Tibial artery (tissue), 4 donors: ENCODE measurements around the gene PI4KB.
A peak's percentile ranks its signal among the peaks of the same experiment; 100 is the strongest.

Source experiments
- DNase-seq, 2 donors: peaks; one replicate each; pipeline ENCODE4 v3.0.0-alpha.2; 2019
- H3K27ac ChIP-seq, 2 donors: fragments of 200-600 bp; sonication (generic) in 1 of 2; 1 replicate in 1 of 2; 2 replicates in 1 of 2; pipeline ENCODE4 v1.5.1; 2018 to 2019; ENCODE audit warnings: mild to moderate bottlenecking in 1 of 2
- H3K27me3 ChIP-seq, 2 donors: fragments of 200-600 bp; sonication (generic) in 1 of 2; one replicate each; pipeline versions ENCODE4 v1.5.1 to v1.6.0; 2016 to 2019
- H3K36me3 ChIP-seq, 3 donors: fragments of 200-600 bp; sonication (generic) in 2 of 3; one replicate each; pipeline ENCODE4 v1.5.1; 2016 to 2019; ENCODE audit warnings: mild to moderate bottlenecking in 2 of 3
- H3K4me1 ChIP-seq, 4 donors: fragments of 200-600 bp; sonication (generic) in 2 of 4; 1 replicate in 3 of 4; 2 replicates in 1 of 4; pipeline ENCODE4 v1.5.1; 2016 to 2019
- H3K4me3 ChIP-seq, 2 donors: fragments of 200-600 bp; sonication (generic) in 1 of 2; 1 replicate in 1 of 2; 2 replicates in 1 of 2; pipeline ENCODE4 v1.5.1; 2018 to 2019; ENCODE audit warnings: mild to moderate bottlenecking in 2 of 2
- H3K9me3 ChIP-seq, 3 donors: fragments of 200-600 bp; sonication (generic) in 1 of 3; one replicate each; pipeline ENCODE4 v1.5.1; 2016 to 2019
- CTCF ChIP-seq, 2 experiments: fragments of 200-600 bp in 1 of 2; fragments of 450-650 bp in 1 of 2; IDR thresholded peaks; one replicate each; pipeline ENCODE4 v1.5.1; 2017 to 2019; ENCODE audit warnings: antibody characterized with exemption in 2 of 2, mild to moderate bottlenecking in 1 of 2, moderate library complexity in 1 of 2
- intact Hi-C: fragments of 100-400 bp; cut with DNase I; formaldehyde crosslinking; loops from one replicate; pipeline ENCODE4 v1.15.0; 2023; ENCODE audit warnings: low total_unique reads

Gene PI4KB

GRCh38 chr1:151370211-151370911, 43.1 kb upstream of the PI4KB start:
- no peak for TF ChIP-seq CTCF (IDR thresholded peaks at IDR 0.05)
- Histone ChIP-seq H3K36me3 (peaks cover 11 to 29% (median 23%) of the 10 kb centered on the region in 3 donors), H3K4me3 (peak overlapping the region in 1 of 2 donors; percentile 58), H3K27ac (peak overlapping the region; percentile 71 to 88), H3K27me3 (no peaks in the 10 kb centered on the region), H3K9me3 (no peaks in the 10 kb centered on the region), H3K4me1 (peaks cover 0 to 60% (median 44%) of the 10 kb centered on the region in 4 donors)
- DNase-seq, result peak in 1 of 2 donors; percentile 36
- intact Hi-C loops, result no loop called here

GRCh38 chr1:151369621-151370048, 42.4 kb upstream of the PI4KB start:
- intact Hi-C loops, result no loop called here
- peak overlapping the region; percentile 71 to 88 for H3K27ac ChIP-seq
- no peak for TF ChIP-seq CTCF (IDR thresholded peaks at IDR 0.05)
- no peaks in the 10 kb centered on the region for H3K9me3 ChIP-seq
- H3K27me3 ChIP-seq, result no peaks in the 10 kb centered on the region
- H3K36me3 ChIP-seq, result peaks cover 18 to 36% (median 31%) of the 10 kb centered on the region in 3 donors
- no peak overlapping the region for H3K4me3 ChIP-seq
- H3K4me1 ChIP-seq, result peaks cover 0 to 60% (median 44%) of the 10 kb centered on the region in 4 donors
- DNase-seq, result no peak

GRCh38 chr1:151369302-151369610, 42.0 kb upstream of the PI4KB start:
- intact Hi-C loops, result no loop called here
- H3K36me3 ChIP-seq, result peaks cover 22 to 40% (median 34%) of the 10 kb centered on the region in 3 donors
- H3K4me3 ChIP-seq, result no peak overlapping the region
- H3K27me3 ChIP-seq, result no peaks in the 10 kb centered on the region
- H3K9me3 ChIP-seq, result no peaks in the 10 kb centered on the region
- TF ChIP-seq CTCF (IDR thresholded peaks at IDR 0.05), result no peak
- no peak for DNase-seq
- peaks cover 0 to 60% (median 44%) of the 10 kb centered on the region in 4 donors for H3K4me1 ChIP-seq
- peak overlapping the region; percentile 71 to 88 for H3K27ac ChIP-seq

- Histone ChIP-seq H3K4me1 (peaks cover 0 to 59% (median 44%) of the 10 kb centered on the region in 4 donors), H3K36me3 (peaks cover 28 to 46% (median 37%) of the 10 kb centered on the region in 3 donors), H3K27me3 (no peaks in the 10 kb centered on the region), H3K9me3 (no peaks in the 10 kb centered on the region), H3K27ac (no peak overlapping the region), H3K4me3 (no peak overlapping the region)
- no peak for TF ChIP-seq CTCF (IDR thresholded peaks at IDR 0.05)
- intact Hi-C loops, result no loop called here
- no peak for DNase-seq
Observed at GRCh38 chr1:151368393-151369301, 41.4 kb upstream of the PI4KB start.

GRCh38 chr1:151367658-151368392, 40.6 kb upstream of the PI4KB start:
- no peaks in the 10 kb centered on the region for H3K27me3 ChIP-seq
- H3K4me1 ChIP-seq, result peaks cover 0 to 52% (median 37%) of the 10 kb centered on the region in 4 donors
- H3K27ac ChIP-seq, result no peak overlapping the region
- no peaks in the 10 kb centered on the region for H3K9me3 ChIP-seq
- intact Hi-C loops, result no loop called here
- DNase-seq, result no peak
- H3K4me3 ChIP-seq, result no peak overlapping the region
- no peak for TF ChIP-seq CTCF (IDR thresholded peaks at IDR 0.05)
- H3K36me3 ChIP-seq, result peaks cover 31 to 52% (median 37%) of the 10 kb centered on the region in 3 donors
